CD8-positive, alpha-beta memory T cell (primary cell): ENCODE measurements around the gene TULP1. TPM values are rescaled to one million over a fixed set of nuclear protein-coding genes. Genes with fewer than 3 reads are reported as not detected.
A peak's percentile ranks its signal among the peaks of the same experiment; 100 is the strongest.

Experiments
- CTCF ChIA-PET: fragments of 350-600 bp; sonication (Branson Sonifier 250); formaldehyde crosslinking; loops from one replicate; lab custom pipeline; 2021; ENCODE audit warnings: antibody characterized with exemption; lab: Charles Lee
- POLR2A ChIA-PET: fragments of 350-600 bp; sonication (Branson Sonifier 250); formaldehyde crosslinking; loops from one replicate; lab custom pipeline; 2021; ENCODE audit warnings: antibody characterized with exemption; lab: Charles Lee
- DNase-seq, 5 donors: peaks; one replicate each; pipeline versions ENCODE4 v3.0.0 to v3.0.0-alpha.2; 2020 to 2022; ENCODE audit warnings: mixed read lengths in 1 of 5
- H3K27ac ChIP-seq: one replicate; pipeline ENCODE4 v1.7.0; 2013; ENCODE audit warnings: low read depth, mild to moderate bottlenecking, low read length, moderate library complexity
- H3K27me3 ChIP-seq: 2 replicates; pipeline ENCODE4 v1.7.0; 2013; ENCODE audit warnings: low read length, mild to moderate bottlenecking; ENCODE audit not compliant: insufficient read depth, poor library complexity, severe bottlenecking
- H3K36me3 ChIP-seq: 2 replicates; pipeline ENCODE4 v1.7.0; 2013; ENCODE audit warnings: mild to moderate bottlenecking, low read length, moderate library complexity; ENCODE audit not compliant: insufficient read depth
- H3K4me1 ChIP-seq: 2 replicates; pipeline ENCODE4 v1.7.0; 2013; ENCODE audit warnings: mild to moderate bottlenecking, low read length, moderate library complexity; ENCODE audit not compliant: insufficient read depth
- H3K4me3 ChIP-seq: 2 replicates; pipeline ENCODE4 v1.7.0; 2013; ENCODE audit warnings: mild to moderate bottlenecking, low read length
- H3K9me3 ChIP-seq: 2 replicates; pipeline ENCODE4 v1.7.0; 2013; ENCODE audit warnings: mild to moderate bottlenecking, low read length
- H3K27ac Mint-ChIP-seq, 8 donors: one replicate each; pipeline ENCODE4 v1.8.0; 2020 to 2021; ENCODE audit warnings: mixed read lengths in 8 of 8, mild to moderate bottlenecking in 6 of 8, inconsistent platforms in 3 of 8, moderate library complexity in 3 of 8
- H3K27me3 Mint-ChIP-seq, 2 donors: one replicate each; pipeline ENCODE4 v1.8.0; 2020 to 2021; ENCODE audit warnings: mixed read lengths in 2 of 2, mild to moderate bottlenecking in 1 of 2, moderate library complexity in 1 of 2
- H3K36me3 Mint-ChIP-seq, 3 donors: one replicate each; pipeline ENCODE4 v1.8.0; 2020 to 2021; ENCODE audit warnings: mixed read lengths in 3 of 3, inconsistent platforms in 1 of 3, mild to moderate bottlenecking in 1 of 3
- H3K4me1 Mint-ChIP-seq, 3 donors: one replicate each; pipeline ENCODE4 v1.8.0; 2020 to 2021; ENCODE audit warnings: mixed read lengths in 3 of 3, inconsistent platforms in 1 of 3, mild to moderate bottlenecking in 1 of 3
- H3K4me3 Mint-ChIP-seq, 7 donors: one replicate each; pipeline ENCODE4 v1.8.0; 2020 to 2021; ENCODE audit warnings: mixed read lengths in 7 of 7, mild to moderate bottlenecking in 6 of 7, moderate library complexity in 4 of 7, inconsistent platforms in 2 of 7
- H3K9me3 Mint-ChIP-seq, 5 donors: one replicate each; pipeline ENCODE4 v1.8.0; 2020 to 2022; ENCODE audit warnings: mixed read lengths in 5 of 5, mild to moderate bottlenecking in 3 of 5, moderate library complexity in 2 of 5, inconsistent platforms in 1 of 5
- polyA plus RNA-seq: library from polyadenylated mRNA; unstranded; fragments of 300-500 nt; fragmentation: Illumina TruSeq; gene quantifications from one replicate; pipeline ENCODE4 v1.2.3, GENCODE V29; 2021
- total RNA-seq, 2 experiments: library from RNA; stranded (reverse); gene quantifications; one replicate each; pipeline ENCODE4 v1.2.3, GENCODE V29; 2021

The TULP1 gene
- total and polyA plus RNA-seq, 3 experiments from 2014 or later: not detected

DNA sequence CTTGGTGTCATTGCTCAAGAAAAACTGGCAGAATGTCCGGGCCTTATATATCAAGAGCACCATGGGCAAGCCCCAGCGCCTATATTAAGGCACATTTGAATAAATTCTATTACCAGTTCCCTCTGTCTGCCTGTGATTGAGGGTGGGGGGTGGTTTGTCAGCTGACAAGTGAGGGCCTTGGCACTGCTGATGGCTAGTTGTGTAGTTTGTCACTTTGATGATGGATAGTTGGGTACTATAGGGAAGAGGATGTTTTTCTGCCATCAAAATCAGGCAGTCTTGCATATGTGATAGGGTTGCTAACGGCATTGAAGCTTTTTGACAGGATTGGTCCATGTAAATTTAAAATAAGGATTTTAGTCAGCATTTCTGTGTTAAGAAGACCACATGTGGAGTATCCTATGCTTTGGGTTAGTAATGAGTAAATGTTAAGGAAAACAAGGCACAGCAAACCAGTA, 42.0 kb downstream of the TULP1 start:
- ChIA-PET POLR2A (interaction anchor here (0.6 kb wide), 2 partner anchors 27 to 262 kb away, joined by 3 to 4 read pairs; no protein-coding TSS in a partner anchor), CTCF (interaction anchor here (1.0 to 2.0 kb wide), 3 partner anchors 19 to 265 kb away, joined by 4 to 5 read pairs (median 4); partner anchors contain the start of gene FANCE)
- H3K36me3 ChIP-seq: peaks cover 25% of the 10 kb centered on the region
- peaks cover 35 to 46% (median 41%) of the 10 kb centered on the region in 3 donors for H3K4me1 Mint-ChIP-seq
- H3K9me3 Mint-ChIP-seq: no peaks in the 10 kb centered on the region
- H3K27me3 Mint-ChIP-seq: peaks cover 0 to 5% of the 10 kb centered on the region in 2 donors
- H3K27me3 ChIP-seq: no peaks in the 10 kb centered on the region
- peaks cover 0 to 68% (median 12%) of the 10 kb centered on the region in 3 donors for H3K36me3 Mint-ChIP-seq
- H3K9me3 ChIP-seq: no peaks in the 10 kb centered on the region
- no peak overlapping the region for H3K27ac ChIP-seq
- peak overlapping the region; percentile 89 to 99 (median 97) for H3K4me3 Mint-ChIP-seq
- peaks cover 39% of the 10 kb centered on the region for H3K4me1 ChIP-seq
- H3K4me3 ChIP-seq: no peak overlapping the region
- DNase-seq: no peak
- peak overlapping the region; percentile 21 to 99 (median 96) for H3K27ac Mint-ChIP-seq

- peaks cover 35 to 46% (median 41%) of the 10 kb centered on the region in 3 donors for H3K4me1 Mint-ChIP-seq
- peak overlapping the region; percentile 92 to 99 (median 98) for H3K27ac Mint-ChIP-seq
- peak overlapping the region; percentile 89 to 99 (median 97) for H3K4me3 Mint-ChIP-seq
- H3K27me3 ChIP-seq: no peaks in the 10 kb centered on the region
- H3K36me3 ChIP-seq: peaks cover 25% of the 10 kb centered on the region
- peaks cover 0 to 5% of the 10 kb centered on the region in 2 donors for H3K27me3 Mint-ChIP-seq
- H3K36me3 Mint-ChIP-seq: peaks cover 0 to 68% (median 12%) of the 10 kb centered on the region in 3 donors
- no peaks in the 10 kb centered on the region for H3K9me3 ChIP-seq
- H3K9me3 Mint-ChIP-seq: no peaks in the 10 kb centered on the region
- peak overlapping the region; percentile 87 for H3K27ac ChIP-seq
- peak in 3 of 5 donors; percentile 17 to 23 (median 22) for DNase-seq
- CTCF ChIA-PET: interaction anchor here (0.6 to 3.0 kb wide), 6 partner anchors 18 to 266 kb away, joined by 3 to 22 read pairs (median 4); partner anchors contain the start of genes FANCE and PPARD
- peak overlapping the region; percentile 92 for H3K4me3 ChIP-seq
- POLR2A ChIA-PET: no interaction called here
- peaks cover 39% of the 10 kb centered on the region for H3K4me1 ChIP-seq
These were observed 42.7 kb downstream of the TULP1 start for GRCh38 chr6:35469751-35470662.

DNA sequence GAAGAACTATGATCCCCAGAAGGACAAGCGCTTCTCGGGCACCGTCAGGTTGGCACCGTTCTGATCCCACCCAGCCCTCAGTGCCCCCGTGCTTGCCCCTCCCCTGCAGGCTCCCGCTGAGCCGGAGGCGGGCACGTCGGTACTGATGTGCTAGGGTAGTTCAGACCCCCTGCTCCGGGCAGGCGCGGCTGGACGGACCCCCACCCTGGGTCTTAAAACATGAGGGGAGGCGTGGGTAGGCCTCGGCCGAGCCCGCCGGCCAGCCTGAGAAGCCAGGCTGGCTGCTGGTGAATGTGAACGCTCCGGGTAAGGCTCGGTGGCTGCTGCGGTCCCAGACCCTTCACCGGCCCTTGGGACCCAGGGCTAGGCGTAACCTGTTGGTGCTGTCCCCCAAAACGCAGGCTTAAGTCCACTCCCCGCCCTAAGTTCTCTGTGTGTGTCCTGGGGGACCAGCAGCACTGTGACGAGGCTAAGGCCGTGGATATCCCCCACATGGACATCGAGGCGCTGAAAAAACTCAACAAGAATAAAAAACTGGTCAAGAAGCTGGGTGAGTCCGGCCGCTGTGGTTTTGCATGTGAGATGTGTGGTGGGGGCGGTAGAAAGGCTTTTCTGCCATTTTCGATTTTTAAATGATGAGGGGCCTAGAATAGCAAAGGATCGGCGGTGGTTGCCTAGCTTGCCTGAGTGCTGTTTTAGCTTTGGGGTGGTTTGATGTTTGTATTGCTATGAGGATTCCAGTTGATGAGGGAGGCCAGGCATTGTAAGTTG, 43.5 kb downstream of the TULP1 start:
- Mint-ChIP-seq H3K4me3 (peak overlapping the region; percentile 89 to 99 (median 97)), H3K27ac (peak overlapping the region; percentile 92 to 99 (median 98)), H3K36me3 (peaks cover 0 to 69% (median 12%) of the 10 kb centered on the region in 3 donors), H3K4me1 (peaks cover 35 to 46% (median 41%) of the 10 kb centered on the region in 3 donors), H3K27me3 (peaks cover 0 to 5% of the 10 kb centered on the region in 2 donors), H3K9me3 (no peaks in the 10 kb centered on the region)
- H3K27me3 ChIP-seq: no peaks in the 10 kb centered on the region
- H3K27ac ChIP-seq: peak overlapping the region; percentile 87
- peaks cover 25% of the 10 kb centered on the region for H3K36me3 ChIP-seq
- POLR2A ChIA-PET: interaction anchor here (1.0 to 1.6 kb wide), 5 partner anchors 17 to 168 kb away, joined by 3 to 12 read pairs (median 3); partner anchors contain the start of gene FANCE
- DNase-seq: peak in 1 of 5 donors; percentile 21
- no peaks in the 10 kb centered on the region for H3K9me3 ChIP-seq
- peaks cover 39% of the 10 kb centered on the region for H3K4me1 ChIP-seq
- CTCF ChIA-PET: interaction anchor here (0.7 to 3.0 kb wide), 11 partner anchors 16 to 267 kb away, joined by 3 to 35 read pairs (median 8); partner anchors contain the start of genes ARMC12, DEF6, FANCE and PPARD
- H3K4me3 ChIP-seq: peak overlapping the region; percentile 92

GRCh38 chr6:35468181-35468979, 44.3 kb downstream of the TULP1 start, which contains the start of gene RPL10A:
Gene RPL10A, plus strand, starts transcription at chr6:35468401. Its CDS starts 34 bp downstream, at chr6:35468435.
- peaks cover 25% of the 10 kb centered on the region for H3K36me3 ChIP-seq
- peak within 1 kb of the TSS; percentile 87 for H3K27ac ChIP-seq
- POLR2A ChIA-PET: interaction anchor here (0.7 to 1.6 kb wide), 7 partner anchors 16 to 624 kb away, joined by 3 to 12 read pairs (median 3); partner anchors contain the start of gene FANCE
- peak; percentile 91 to 99 (median 95) for DNase-seq
- peak within 1 kb of the TSS; percentile 92 for H3K4me3 ChIP-seq
- H3K4me3 Mint-ChIP-seq: peak within 1 kb of the TSS; percentile 89 to 99 (median 97)
- peaks cover 39% of the 10 kb centered on the region for H3K4me1 ChIP-seq
- peaks cover 0 to 68% (median 12%) of the 10 kb centered on the region in 3 donors for H3K36me3 Mint-ChIP-seq
- no peaks in the 10 kb centered on the region for H3K27me3 ChIP-seq
- H3K9me3 Mint-ChIP-seq: no peaks in the 10 kb centered on the region
- peak within 1 kb of the TSS; percentile 92 to 99 (median 98) for H3K27ac Mint-ChIP-seq
- H3K27me3 Mint-ChIP-seq: peaks cover 0 to 5% of the 10 kb centered on the region in 2 donors
- CTCF ChIA-PET: interaction anchor here (0.7 to 3.0 kb wide), 29 partner anchors 9 to 279 kb away, joined by 3 to 35 read pairs (median 4); partner anchors contain the start of genes ARMC12, DEF6, FANCE and PPARD
- peaks cover 35 to 43% (median 41%) of the 10 kb centered on the region in 3 donors for H3K4me1 Mint-ChIP-seq
- H3K9me3 ChIP-seq: no peaks in the 10 kb centered on the region

- Mint-ChIP-seq H3K36me3 (peaks cover 0 to 56% (median 7%) of the 10 kb centered on the region in 3 donors), H3K4me1 (peaks cover 22 to 24% (median 22%) of the 10 kb centered on the region in 3 donors), H3K27ac (peak overlapping the region in 2 of 8 donors; percentile 28 to 36), H3K9me3 (no peaks in the 10 kb centered on the region), H3K4me3 (peak overlapping the region in 1 of 7 donors; percentile 32), H3K27me3 (peaks cover 0 to 5% of the 10 kb centered on the region in 2 donors)
- no peak overlapping the region for H3K27ac ChIP-seq
- no peaks in the 10 kb centered on the region for H3K9me3 ChIP-seq
- H3K4me1 ChIP-seq: peaks cover 23% of the 10 kb centered on the region
- no peak for DNase-seq
- POLR2A ChIA-PET: interaction anchor here (0.6 kb wide), 1 partner anchor 144 kb away, joined by 3 read pairs; no protein-coding TSS in a partner anchor
- CTCF ChIA-PET: interaction anchor here (0.8 to 2.0 kb wide), 5 partner anchors 13 to 172 kb away, joined by 3 to 8 read pairs (median 5); partner anchors contain the start of gene FANCE
- H3K36me3 ChIP-seq: peaks cover 1% of the 10 kb centered on the region
- H3K4me3 ChIP-seq: no peak overlapping the region
- no peaks in the 10 kb centered on the region for H3K27me3 ChIP-seq
These were observed 47.0 kb downstream of the TULP1 start for GRCh38 chr6:35465646-35466045.

DNA sequence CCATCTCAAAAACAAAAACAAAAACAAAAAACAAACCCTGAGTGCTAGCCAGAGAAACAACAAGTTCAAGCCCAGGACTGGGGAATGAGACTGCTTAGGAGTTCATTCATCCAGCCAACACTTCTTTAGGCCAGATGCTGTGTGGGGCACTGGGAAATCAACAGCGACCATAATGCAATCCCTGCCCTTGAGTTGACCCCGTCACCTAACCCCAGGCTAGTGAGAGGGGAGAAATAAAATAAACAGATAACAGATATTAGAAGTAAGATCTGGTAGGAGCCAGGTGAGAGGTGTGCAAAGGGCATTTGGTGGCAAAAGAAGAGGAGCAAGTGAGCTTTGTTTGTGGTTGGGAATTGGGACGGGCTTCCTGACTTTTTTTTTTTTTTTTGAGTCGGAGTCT, 49.4 kb downstream of the TULP1 start:
- H3K4me3 ChIP-seq: no peak overlapping the region
- H3K36me3 ChIP-seq: no peaks in the 10 kb centered on the region
- ChIA-PET POLR2A (no interaction called here), CTCF (interaction anchor here (1.1 to 1.4 kb wide), 4 partner anchors 9 to 161 kb away, joined by 3 to 4 read pairs (median 4); no protein-coding TSS in a partner anchor)
- Mint-ChIP-seq H3K36me3 (peaks cover 0 to 50% (median 2%) of the 10 kb centered on the region in 3 donors), H3K27me3 (no peaks in the 10 kb centered on the region), H3K9me3 (no peaks in the 10 kb centered on the region), H3K4me3 (no peak overlapping the region), H3K4me1 (peaks cover 7 to 8% (median 7%) of the 10 kb centered on the region in 3 donors), H3K27ac (peak overlapping the region in 4 of 8 donors; percentile 17 to 59 (median 37))
- H3K27me3 ChIP-seq: no peaks in the 10 kb centered on the region
- no peak for DNase-seq
- H3K9me3 ChIP-seq: no peaks in the 10 kb centered on the region
- H3K4me1 ChIP-seq: peaks cover 6% of the 10 kb centered on the region
- H3K27ac ChIP-seq: no peak overlapping the region
